Lower leg skin (tissue), 3 donors: ENCODE measurements around the gene MME.

Experiments
- POLR2A ChIP-seq, 2 donors: fragments of 450-650 bp; IDR thresholded peaks; one replicate each; pipeline ENCODE4 v1.6.1; 2016 to 2017; ENCODE audit warnings: antibody characterized with exemption in 2 of 2, mild to moderate bottlenecking in 1 of 2, moderate library complexity in 1 of 2
- TF ChIP-seq, protein P1 (sequence below), 3 donors: fragments of 450-650 bp; IDR thresholded peaks; one replicate each; pipeline ENCODE4 v1.5.1; 2016; ENCODE audit warnings: antibody characterized with exemption in 3 of 3, mild to moderate bottlenecking in 3 of 3, moderate library complexity in 2 of 3

DNA sequence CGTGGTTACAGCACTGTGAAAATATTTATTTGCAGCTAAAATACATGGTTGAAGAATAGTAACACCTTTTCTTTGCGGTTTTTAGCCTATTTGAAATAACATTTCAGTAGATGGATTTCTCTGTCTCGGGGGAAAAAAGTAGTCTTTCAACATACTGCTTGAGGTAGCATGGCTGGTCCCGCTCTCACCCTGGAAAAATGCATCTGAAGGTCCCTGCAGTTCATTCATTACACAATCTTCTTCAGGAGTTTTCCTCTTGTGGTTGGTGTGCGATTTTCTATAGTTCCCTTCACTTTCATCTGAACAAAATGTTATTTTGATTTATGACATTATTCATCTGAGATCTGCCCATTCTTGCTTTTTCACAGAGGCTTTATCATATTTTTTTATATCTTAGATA lies 137.5 kb downstream of the MME start:
- TF ChIP-seq, protein P1, sequence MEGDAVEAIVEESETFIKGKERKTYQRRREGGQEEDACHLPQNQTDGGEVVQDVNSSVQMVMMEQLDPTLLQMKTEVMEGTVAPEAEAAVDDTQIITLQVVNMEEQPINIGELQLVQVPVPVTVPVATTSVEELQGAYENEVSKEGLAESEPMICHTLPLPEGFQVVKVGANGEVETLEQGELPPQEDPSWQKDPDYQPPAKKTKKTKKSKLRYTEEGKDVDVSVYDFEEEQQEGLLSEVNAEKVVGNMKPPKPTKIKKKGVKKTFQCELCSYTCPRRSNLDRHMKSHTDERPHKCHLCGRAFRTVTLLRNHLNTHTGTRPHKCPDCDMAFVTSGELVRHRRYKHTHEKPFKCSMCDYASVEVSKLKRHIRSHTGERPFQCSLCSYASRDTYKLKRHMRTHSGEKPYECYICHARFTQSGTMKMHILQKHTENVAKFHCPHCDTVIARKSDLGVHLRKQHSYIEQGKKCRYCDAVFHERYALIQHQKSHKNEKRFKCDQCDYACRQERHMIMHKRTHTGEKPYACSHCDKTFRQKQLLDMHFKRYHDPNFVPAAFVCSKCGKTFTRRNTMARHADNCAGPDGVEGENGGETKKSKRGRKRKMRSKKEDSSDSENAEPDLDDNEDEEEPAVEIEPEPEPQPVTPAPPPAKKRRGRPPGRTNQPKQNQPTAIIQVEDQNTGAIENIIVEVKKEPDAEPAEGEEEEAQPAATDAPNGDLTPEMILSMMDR (IDR thresholded peaks at IDR 0.05), result no peak
- TF ChIP-seq POLR2A (IDR thresholded peaks at IDR 0.05), result no peak
